WTC11 (cell line): Measurements from ENCODE around the gene CEP70. TPM values are rescaled to one million over a fixed set of nuclear protein-coding genes. Genes with fewer than 3 reads are reported as not detected.
A peak's percentile ranks its signal among the peaks of the same experiment; 100 is the strongest.
"Not testable (repeated sequence)": the region's sequence is repeated elsewhere in the genome, so short reads cannot be mapped to it uniquely, and the experiment has no call there.

ENCODE experiments used
- ATAC-seq: fragments of 200-7000 bp; cut with Tn5 transposase; 2 replicates; pipeline ENCODE4 v1.10.0; 2021; ENCODE audit warnings: mild to moderate bottlenecking, moderate library complexity
- CTCF ChIA-PET: fragments of 300-600 bp; sonication (Branson Sonifier 250); formaldehyde crosslinking; loops from one replicate; lab custom pipeline; 2021; ENCODE audit warnings: antibody characterized with exemption; lab: Charles Lee
- POLR2A ChIA-PET: fragments of 350-600 bp; sonication (Branson Sonifier 250); formaldehyde crosslinking; loops from one replicate; lab custom pipeline; 2021; ENCODE audit warnings: antibody characterized with exemption; lab: Charles Lee
- DNase-seq: peaks from one replicate; pipeline ENCODE4 v3.0.0; 2021; ENCODE audit warnings: low spot score
- H3K27ac Mint-ChIP-seq: 2 replicates; pipeline ENCODE4 v1.8.0; 2021; ENCODE audit warnings: mixed read lengths
- H3K27me3 Mint-ChIP-seq: 2 replicates; pipeline ENCODE4 v1.8.0; 2021; ENCODE audit warnings: low read depth, mild to moderate bottlenecking, moderate library complexity, mixed read lengths
- H3K36me3 Mint-ChIP-seq: 2 replicates; pipeline ENCODE4 v1.8.0; 2021; ENCODE audit warnings: mixed read lengths
- H3K4me1 Mint-ChIP-seq: 2 replicates; pipeline ENCODE4 v1.8.0; 2022; ENCODE audit warnings: mixed read lengths
- H3K4me3 Mint-ChIP-seq: 2 replicates; pipeline ENCODE4 v1.8.0; 2021; ENCODE audit warnings: mild to moderate bottlenecking, moderate library complexity, mixed read lengths
- H3K9me3 Mint-ChIP-seq: 2 replicates; pipeline ENCODE4 v1.8.0; 2021; ENCODE audit warnings: mixed read lengths
- ARID4B ChIP-seq: sonication (generic); formaldehyde crosslinking; IDR thresholded peaks from 2 replicates; pipeline ENCODE4 v1.8.0; 2023; ENCODE audit warnings: missing genetic modification reagents, mild to moderate bottlenecking, borderline replicate concordance
- CREM ChIP-seq: sonication (generic); formaldehyde crosslinking; IDR thresholded peaks from 2 replicates; pipeline ENCODE4 v1.8.1; 2022; ENCODE audit warnings: mild to moderate bottlenecking, missing genetic modification reagents, moderate library complexity
- E2F1 ChIP-seq: sonication (generic); formaldehyde crosslinking; IDR thresholded peaks from 2 replicates; pipeline ENCODE4 v1.8.0; 2022; ENCODE audit warnings: mild to moderate bottlenecking, missing genetic modification reagents
- E2F4 ChIP-seq: sonication (generic); formaldehyde crosslinking; IDR thresholded peaks from 2 replicates; pipeline ENCODE4 v1.8.1; 2022; ENCODE audit warnings: low read depth, mild to moderate bottlenecking, moderate library complexity, missing genetic modification reagents, borderline replicate concordance
- E2F5 ChIP-seq: sonication (generic); formaldehyde crosslinking; IDR thresholded peaks from 2 replicates; pipeline ENCODE4 v1.8.1; 2022; ENCODE audit warnings: mild to moderate bottlenecking, moderate library complexity, missing genetic modification reagents
- EMX1 ChIP-seq: fragments of 250-450 bp; sonication (Bioruptor Pico); IDR thresholded peaks from 2 replicates; pipeline ENCODE4 v1.8.0; 2021; ENCODE audit warnings: mild to moderate bottlenecking
- FOXK1 ChIP-seq: sonication (generic); formaldehyde crosslinking; IDR thresholded peaks from 2 replicates; pipeline ENCODE4 v1.8.0; 2022; ENCODE audit warnings: mild to moderate bottlenecking, moderate library complexity, missing genetic modification reagents
- GTF2I ChIP-seq: fragments of 250-450 bp; sonication (Bioruptor Pico); conservative IDR thresholded peaks from 2 replicates; pipeline ENCODE4 v1.4.0; 2021; ENCODE audit warnings: mild to moderate bottlenecking
- KAT7 ChIP-seq: sonication (generic); formaldehyde crosslinking; IDR thresholded peaks from 2 replicates; pipeline ENCODE4 v1.8.1; 2023; ENCODE audit warnings: missing genetic modification reagents, mild to moderate bottlenecking, borderline replicate concordance
- NR1H2 ChIP-seq: sonication (generic); formaldehyde crosslinking; IDR thresholded peaks from 2 replicates; pipeline ENCODE4 v1.9.0; 2021; ENCODE audit warnings: mild to moderate bottlenecking, moderate library complexity, missing genetic modification reagents
- PREB ChIP-seq: sonication (generic); formaldehyde crosslinking; IDR thresholded peaks from 2 replicates; pipeline ENCODE4 v1.8.1; 2022; ENCODE audit warnings: mild to moderate bottlenecking, missing genetic modification reagents, moderate library complexity, borderline replicate concordance
- SMAD3 ChIP-seq: sonication (generic); formaldehyde crosslinking; IDR thresholded peaks from 2 replicates; pipeline ENCODE4 v1.8.0; 2022; ENCODE audit warnings: missing genetic modification reagents, mild to moderate bottlenecking, borderline replicate concordance
- SP1 ChIP-seq: sonication (generic); formaldehyde crosslinking; conservative IDR thresholded peaks from 2 replicates; pipeline ENCODE4 v1.8.1; 2022; ENCODE audit warnings: missing genetic modification reagents
- STAT6 ChIP-seq: sonication (generic); formaldehyde crosslinking; conservative IDR thresholded peaks from 2 replicates; pipeline ENCODE4 v1.8.1; 2023; ENCODE audit warnings: mild to moderate bottlenecking, low read depth, missing genetic modification reagents, moderate library complexity
- TEAD4 ChIP-seq: sonication (generic); formaldehyde crosslinking; IDR thresholded peaks from 2 replicates; pipeline ENCODE4 v1.8.0; 2022; ENCODE audit warnings: mild to moderate bottlenecking, missing genetic modification reagents
- ZNF232 ChIP-seq: sonication (generic); formaldehyde crosslinking; IDR thresholded peaks from 2 replicates; pipeline ENCODE4 v1.8.0; 2022; ENCODE audit warnings: mild to moderate bottlenecking, missing genetic modification reagents
- ZNF263 ChIP-seq: sonication (generic); formaldehyde crosslinking; IDR thresholded peaks from 2 replicates; pipeline ENCODE4 v1.8.1; 2022; ENCODE audit warnings: low read depth, mild to moderate bottlenecking, moderate library complexity, missing genetic modification reagents
- ZNF423 ChIP-seq: fragments of 250-450 bp; sonication (Bioruptor Pico); IDR thresholded peaks from 2 replicates; pipeline ENCODE4 v2.1.2; 2022; ENCODE audit warnings: mild to moderate bottlenecking, moderate library complexity
- total RNA-seq: library from RNA; stranded (reverse); gene quantifications from 3 replicates; pipeline ENCODE4 v1.2.3, GENCODE V29; 2021

The CEP70 gene
- total RNA-seq, 1 experiment from 2014 or later: 27.2 TPM

- TF ChIP-seq ARID4B (CRISPR knock-in tag) (peak; percentile 83; the same call in 1 of the 2 replicates), EMX1 (no peak), SP1 (CRISPR knock-in tag) (peak; percentile 28; the same call in 1 of the 2 replicates), KAT7 (CRISPR knock-in tag) (no peak; the same call in 1 of the 2 replicates), ZNF423 (CRISPR knock-in tag) (peak; percentile 82), PREB (CRISPR knock-in tag) (no peak), CREM (no peak), E2F1 (CRISPR knock-in tag) (no peak), NR1H2 (CRISPR knock-in tag) (no peak), E2F5 (peak; percentile 34; the same call in 1 of the 2 replicates), ZNF263 (CRISPR knock-in tag) (0 out of 2 replicates have a peak, but pooled peaks have one; percentile 29), GTF2I (CRISPR knock-in tag) (no peak), ZNF232 (CRISPR knock-in tag) (0 out of 2 replicates have a peak, but pooled peaks have one; percentile 49), FOXK1 (CRISPR knock-in tag) (no peak), STAT6 (no peak), TEAD4 (CRISPR knock-in tag) (0 out of 2 replicates have a peak, but pooled peaks have one; percentile 60), E2F4 (0 out of 2 replicates have a peak, but pooled peaks have one; percentile 37), SMAD3 (peak; percentile 87)
- TF ChIP-seq, all 79 proteins: peak for 21
Observed at GRCh38 chr3:138608322-138609135, 14.5 kb upstream of the CEP70 start, which contains the start of gene FAIM (continued).

- CTCF ChIA-PET: not testable (repeated sequence)
Observed at GRCh38 chr3:138604106-138604595, 10.1 kb upstream of the CEP70 start.

GRCh38 chr3:138601661-138602060 lies 7.6 kb upstream of the CEP70 start:
- POLR2A ChIA-PET, H3K27me3 Mint-ChIP-seq, H3K4me1 Mint-ChIP-seq, H3K27ac Mint-ChIP-seq, DNase-seq, H3K4me3 Mint-ChIP-seq, CTCF ChIA-PET, ATAC-seq: not testable (repeated sequence)
- Mint-ChIP-seq H3K36me3 (peaks cover 30% of the 10 kb centered on the region), H3K9me3 (peaks cover 43% of the 10 kb centered on the region)

More at GRCh38 chr3:138604106-138604595, 10.1 kb upstream of the CEP70 start:
- H3K4me3 Mint-ChIP-seq, DNase-seq, POLR2A ChIA-PET, H3K27ac Mint-ChIP-seq, ATAC-seq, H3K4me1 Mint-ChIP-seq: not testable (repeated sequence)
- H3K9me3 Mint-ChIP-seq: peaks cover 28% of the 10 kb centered on the region
- peaks cover 23% of the 10 kb centered on the region for H3K36me3 Mint-ChIP-seq
- peaks cover 19% of the 10 kb centered on the region for H3K27me3 Mint-ChIP-seq
